SIG-M5 (cell line): ENCODE results near the gene PARP14.
"Not testable (repeated sequence)": the region's sequence is repeated elsewhere in the genome, so short reads cannot be mapped to it uniquely, and the experiment has no call there.

Experiments
- DNase-seq: peaks from one replicate; lab custom pipeline; 2025; lab: John Stamatoyannopoulos, UW

The PARP14 gene

DNA sequence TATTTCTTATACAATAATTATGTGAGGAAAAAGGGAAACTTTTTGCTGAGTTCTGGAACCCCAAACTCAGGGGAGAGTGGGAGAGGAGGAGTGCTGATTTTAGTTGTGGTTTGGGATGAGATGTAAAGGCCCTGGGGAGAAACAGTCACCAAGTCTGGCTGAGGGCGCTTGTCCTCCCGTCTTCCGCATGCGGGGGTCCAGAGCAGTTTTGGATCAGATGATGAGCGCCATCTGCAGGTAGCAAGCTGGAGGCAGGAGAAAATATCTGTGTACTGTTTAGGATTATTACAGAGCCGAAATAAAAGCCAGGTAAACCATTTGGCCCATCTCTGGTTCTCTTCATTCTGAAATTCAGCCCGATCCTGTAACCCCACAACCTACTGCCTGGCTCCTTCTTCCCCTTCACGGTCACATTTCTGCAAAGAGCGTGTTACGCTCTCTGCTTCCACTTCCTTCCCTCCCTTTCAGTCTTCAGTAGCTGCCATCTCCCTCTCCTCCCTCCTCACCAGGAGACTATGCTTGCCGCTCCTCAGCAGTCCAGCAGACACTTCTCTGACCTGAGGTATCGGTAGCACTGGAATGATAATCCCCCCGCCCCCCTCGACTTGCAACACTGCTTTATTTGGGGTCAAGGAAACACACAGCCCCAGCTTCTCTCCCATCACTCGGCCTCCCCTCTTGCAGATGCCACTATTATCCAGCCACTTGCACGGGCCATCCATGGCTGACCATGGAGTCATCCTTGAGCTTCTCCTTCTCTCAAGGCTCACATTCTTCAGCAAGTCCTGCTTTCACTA is 1.4 kb upstream of the PARP14 start:
- no peak for DNase-seq

DNA sequence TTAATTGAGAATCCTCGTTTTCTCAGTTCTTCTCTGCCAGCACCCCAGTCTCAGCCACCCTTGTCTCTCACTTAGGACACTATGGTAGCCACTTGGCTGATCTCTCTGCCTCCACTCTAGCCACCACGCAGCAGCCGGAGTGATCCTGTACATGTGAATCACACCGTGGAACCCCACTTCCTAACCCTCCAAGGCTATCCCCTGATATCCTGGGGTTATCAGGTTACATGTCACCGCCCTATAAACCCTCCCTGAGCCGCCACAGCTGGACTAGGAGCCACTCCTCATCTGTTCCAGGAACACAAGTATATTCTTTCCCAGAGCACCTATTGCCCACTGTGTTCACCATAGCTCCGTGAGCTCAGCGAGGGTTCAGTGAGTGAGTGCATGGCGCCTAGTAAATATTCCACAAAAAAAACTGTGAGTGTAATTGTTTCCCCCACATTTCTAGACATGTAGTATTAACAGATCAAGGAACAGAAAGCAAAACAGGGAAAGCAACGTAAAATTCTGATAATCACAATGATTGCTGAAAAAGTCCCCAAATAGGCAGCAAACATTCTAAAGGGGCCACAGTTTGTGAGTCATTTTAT is 661 bp upstream of the PARP14 start:
- no peak for DNase-seq

DNA sequence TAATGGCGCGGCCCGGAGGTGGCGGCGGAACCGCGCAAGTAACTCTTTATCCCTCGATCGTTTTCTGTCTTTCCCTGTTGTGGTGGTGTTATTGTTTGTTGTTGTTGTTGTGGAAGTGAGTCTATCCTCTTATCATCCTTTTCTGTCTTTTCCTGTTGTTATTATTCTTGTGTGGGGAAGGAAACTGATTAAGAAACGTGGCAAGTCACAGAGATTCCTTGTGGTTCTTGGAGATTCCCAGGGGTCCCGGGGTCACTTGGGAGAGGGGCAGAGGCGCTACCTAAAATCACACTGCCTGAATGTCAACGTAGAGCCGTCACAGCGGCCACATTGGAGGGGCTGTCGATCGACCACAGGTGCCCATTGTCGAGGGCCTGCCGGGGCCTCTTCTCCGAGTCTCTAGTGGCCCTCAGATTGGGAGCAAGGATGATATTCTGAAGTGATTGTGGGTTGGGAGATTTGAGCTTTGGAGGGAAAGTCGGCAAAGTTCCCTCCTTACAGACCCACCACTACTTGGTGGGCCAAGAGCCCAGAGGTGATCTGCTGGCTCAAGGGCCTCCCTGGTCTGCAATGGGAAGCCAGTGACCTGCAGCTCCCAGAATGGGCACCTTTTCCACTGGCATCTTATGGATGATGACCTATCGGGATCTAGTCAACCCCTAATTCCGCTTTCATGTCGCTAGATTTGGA is 790 bp downstream of the PARP14 start:
- no peak for DNase-seq

DNA sequence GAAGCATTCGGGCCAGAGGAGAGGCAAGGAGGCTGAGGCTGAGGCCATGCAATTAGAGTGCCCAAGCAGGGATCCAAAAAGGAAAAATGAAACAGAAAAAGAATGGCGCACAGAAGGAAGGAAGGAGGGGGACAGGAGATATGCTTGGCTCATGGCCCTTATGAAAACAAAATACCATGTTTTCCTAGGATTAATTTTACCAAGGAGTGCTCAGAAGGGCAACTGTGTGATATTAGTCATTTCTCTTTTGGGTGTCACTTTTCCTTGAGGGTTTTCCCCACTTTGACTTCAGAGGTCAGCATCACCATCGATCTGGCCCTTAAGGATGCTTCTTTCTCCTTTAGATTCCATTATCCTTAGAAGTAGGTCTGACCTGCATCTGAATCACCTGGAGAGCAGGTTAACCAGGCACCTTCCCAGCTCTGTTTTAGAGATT is 1.4 kb downstream of the PARP14 start:
- no peak for DNase-seq

DNA sequence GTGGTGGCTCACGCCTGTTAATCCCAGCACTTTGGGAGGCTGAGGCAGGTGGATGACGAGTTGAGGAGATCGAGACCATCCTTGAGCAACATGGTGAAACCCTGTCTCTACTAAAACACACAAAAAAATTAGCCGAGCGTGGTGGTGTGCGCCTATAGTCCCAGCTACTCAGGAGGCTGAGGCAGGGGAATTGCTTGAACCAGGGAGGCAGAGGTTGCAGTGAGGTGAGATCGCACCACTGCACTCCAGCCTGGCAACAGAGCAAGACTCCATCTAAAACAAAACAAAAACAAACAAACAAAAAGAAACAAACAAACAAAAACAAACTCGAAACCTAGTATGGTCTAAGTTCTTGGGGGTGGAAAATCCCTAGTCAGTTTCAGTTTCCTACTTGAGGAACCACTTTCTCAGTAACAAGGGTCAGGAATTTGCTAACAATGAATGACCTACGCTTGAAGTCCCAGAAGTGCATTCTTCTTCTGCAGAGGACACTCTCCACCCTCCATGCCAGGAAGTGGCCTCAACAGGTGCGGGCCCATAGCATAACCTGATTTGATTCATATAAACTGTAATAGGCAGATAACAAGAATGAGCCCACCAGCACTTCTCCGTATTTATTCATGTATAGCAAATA is 2.3 kb downstream of the PARP14 start:
- not testable (repeated sequence) for DNase-seq

DNA sequence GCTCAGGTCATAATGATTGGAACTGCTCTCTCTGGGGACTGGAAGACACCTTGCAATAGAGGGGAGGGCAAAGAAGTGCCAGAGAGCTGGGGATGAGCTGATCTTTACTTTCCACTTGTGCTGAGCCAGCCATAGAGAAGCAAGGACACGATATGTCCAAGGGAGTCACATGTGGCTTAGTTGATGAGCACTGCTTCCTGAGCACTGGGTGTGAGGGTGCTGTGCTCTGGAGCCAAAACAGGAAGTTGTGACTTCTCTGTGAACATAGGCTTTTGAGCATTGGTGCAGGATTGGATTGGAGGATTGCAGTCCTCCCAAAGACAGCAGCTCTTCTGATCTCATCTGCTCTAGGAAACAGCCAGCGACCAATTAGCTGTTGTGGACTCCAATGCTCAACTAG is 6.7 kb downstream of the PARP14 start:
- no peak for DNase-seq

DNA sequence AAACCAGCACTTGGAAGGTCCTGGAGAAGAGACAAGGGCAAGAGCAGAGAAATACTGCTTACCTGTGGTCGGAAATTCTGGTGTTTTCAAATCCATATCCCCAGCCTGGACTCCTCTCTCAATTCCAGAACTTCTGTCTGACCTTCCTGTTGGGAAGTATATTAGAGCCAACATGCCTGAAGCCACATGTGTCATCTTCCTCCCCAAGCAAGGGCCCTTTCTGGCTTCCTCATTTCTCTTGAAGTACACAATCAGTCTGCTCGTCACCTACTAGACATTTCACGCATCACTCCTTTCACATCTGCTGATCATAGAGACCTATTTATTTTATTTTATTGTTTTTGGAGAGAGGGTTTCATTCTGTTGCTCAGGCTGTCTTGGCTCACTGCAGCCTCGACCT is 8.4 kb downstream of the PARP14 start:
- DNase-seq: no peak

DNA sequence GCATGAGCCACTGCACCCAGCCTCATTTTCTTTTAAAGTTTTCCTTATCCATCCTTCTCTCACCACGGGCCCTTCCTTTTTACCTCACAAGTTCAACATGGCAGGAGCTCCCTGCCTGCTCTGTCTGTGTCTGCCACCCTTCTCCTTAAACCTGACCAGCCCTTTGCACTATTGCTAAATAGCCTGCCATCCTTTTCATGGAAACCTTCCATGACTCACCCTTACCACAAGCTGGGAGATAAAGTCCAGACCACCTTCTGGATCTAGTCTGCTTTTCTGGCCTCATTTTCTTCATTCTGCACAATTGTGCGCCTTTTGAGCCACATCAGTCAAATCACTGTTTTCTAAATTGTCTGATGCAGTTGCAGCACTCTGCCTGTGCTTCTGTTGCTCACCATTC is 8.9 kb downstream of the PARP14 start:
- no peak for DNase-seq

DNA sequence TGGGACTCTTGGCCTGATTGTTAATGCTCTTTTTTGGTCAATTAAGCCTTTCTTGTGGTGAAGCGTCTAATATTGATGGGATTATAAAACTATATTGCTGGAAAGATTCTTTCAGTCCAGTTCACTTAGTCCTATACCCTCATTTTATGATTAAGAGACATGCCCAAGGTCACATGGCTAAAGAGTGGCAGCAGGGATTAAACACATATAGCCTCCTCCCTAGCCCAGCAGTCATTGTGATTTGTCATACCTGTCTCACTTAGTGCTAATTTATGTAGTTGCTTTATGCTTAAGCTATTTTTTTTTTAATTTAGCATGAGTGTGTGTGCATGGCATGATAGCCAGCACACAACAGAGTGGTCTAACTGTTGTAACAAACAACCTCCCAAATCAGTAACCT is 9.5 kb downstream of the PARP14 start:
- no peak for DNase-seq

DNA sequence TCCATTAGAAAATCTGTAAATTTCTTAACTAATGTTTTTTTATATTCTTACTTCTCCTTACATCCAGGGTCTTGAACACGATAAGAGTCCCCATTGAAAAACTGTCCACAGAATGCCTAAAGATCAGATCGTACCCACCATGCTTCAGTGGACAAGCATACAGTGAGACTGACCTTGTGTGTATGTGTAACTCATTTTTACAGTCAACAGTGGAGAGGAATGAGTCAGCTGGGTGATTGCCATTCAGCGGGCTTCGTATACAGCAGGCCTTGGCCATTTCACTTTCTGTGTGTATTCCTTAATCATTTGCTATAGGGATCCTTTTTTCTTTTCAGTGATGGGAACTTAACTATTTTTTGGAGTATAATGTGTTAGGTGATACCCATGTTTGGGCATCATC is 10.6 kb downstream of the PARP14 start:
- no peak for DNase-seq

DNA sequence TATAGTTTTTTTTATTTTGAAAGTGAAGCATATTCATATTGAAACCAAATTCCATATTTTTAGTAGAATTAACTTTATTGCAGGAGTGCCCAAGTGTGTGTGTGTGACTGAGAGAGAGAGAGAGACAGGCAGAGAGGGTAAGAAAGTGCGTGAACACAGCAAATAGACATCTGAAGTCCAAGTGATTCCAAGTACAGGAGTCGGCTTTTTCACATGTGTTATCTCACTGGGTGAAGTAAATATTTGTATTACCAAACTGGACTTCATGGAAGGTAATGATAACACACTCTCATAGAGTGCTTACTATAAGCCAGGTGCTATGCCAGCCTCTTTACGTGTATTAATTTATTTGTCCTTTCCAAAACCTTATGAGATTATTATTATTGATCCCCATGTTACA is 12.0 kb downstream of the PARP14 start:
- DNase-seq: no peak

DNA sequence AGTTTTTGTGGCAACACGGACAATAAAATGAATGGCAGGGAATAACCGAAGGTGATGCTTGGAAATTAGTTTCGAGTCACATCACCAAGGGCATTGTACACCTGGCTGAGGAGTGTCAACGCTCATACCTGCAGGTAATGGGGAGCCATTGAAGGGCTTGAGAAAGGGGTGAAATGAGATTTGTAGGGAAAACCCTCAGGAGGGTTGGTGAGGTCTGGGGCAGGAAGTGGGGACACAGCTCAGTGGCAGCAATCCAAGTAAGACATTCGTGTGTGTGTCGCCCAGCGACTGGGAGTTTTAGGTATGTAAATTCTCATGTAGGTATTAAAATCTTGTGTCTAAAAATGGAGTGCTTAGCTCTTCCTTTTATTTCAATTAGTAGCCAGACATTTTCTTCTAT is 14.3 kb downstream of the PARP14 start:
- DNase-seq: no peak

DNA sequence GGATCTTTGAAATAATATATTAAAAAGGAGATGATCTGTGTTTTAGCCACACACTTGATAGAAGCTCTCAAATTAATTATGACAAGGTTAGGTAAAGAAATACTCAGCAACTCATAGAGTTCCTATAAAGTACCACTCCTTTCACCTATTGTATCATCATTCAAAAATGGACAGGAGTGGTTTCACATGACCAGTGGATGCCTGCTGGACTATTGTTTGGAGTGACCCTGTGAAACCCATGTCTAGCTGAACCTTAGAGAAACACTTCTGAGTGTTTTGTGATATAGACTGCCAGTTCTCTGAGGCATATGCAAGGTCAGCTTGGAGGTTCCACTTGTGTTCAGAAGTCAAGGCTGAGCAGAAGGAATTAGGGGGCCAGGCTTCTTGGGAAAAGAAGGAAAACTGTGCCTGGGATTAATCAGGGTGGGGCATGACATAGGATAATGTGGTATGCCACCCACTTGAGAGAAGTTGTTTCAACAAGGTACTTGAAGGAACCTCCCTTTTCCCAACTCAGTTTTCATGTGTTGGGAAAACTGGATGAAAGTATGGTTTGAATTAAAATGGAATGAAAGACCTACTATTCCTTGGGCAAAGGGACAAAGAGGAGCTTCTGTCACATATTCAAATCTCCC is 15.4 kb downstream of the PARP14 start:
- no peak for DNase-seq

DNA sequence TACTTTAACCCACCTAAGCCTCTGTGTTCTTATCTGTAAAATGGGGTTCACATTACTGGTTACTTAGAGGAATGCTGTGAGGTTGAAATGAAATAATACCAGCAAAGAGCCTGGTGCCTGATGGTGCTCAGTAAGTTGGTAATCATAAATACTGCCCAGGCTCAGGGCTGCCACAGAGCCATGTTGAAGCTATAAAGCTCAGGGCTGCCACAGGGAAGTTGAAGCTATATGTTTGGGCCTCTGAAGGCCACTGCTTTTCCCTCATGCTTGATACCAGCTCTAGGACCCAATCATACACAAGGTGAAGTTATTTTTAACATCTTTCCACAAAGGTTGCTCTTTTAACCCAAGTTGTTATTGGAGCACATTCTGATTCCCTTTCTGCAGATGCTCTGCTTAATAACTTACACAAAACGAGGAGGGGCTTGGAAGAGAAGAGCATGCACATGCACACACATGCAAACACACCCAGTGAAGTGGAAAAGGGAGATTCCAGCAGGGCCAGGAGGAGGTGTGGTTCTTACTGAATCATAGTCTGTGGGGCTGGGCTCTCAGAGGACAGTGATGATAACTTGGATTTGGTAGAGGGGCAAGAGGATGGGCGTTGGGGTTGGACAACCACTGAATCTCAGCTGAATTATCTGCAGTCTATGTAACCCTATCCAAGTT is 17.4 kb downstream of the PARP14 start:
- DNase-seq: no peak

DNA sequence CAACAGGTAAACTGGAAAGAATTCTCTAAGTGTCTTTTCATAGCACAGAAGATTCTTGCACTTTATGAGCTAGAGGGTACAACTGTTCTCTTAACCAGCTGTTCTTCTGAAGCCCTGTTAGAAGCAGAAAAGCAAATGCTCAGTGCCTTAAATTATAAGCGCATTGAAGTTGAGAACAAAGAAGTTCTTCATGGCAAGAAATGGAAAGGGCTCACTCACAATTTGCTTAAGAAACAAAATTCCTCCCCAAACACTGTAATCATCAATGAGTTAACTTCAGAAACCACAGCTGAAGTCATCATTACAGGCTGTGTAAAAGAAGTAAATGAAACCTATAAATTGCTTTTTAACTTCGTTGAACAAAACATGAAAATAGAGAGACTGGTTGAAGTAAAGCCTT is 19.6 kb downstream of the PARP14 start:
- no peak for DNase-seq

DNA sequence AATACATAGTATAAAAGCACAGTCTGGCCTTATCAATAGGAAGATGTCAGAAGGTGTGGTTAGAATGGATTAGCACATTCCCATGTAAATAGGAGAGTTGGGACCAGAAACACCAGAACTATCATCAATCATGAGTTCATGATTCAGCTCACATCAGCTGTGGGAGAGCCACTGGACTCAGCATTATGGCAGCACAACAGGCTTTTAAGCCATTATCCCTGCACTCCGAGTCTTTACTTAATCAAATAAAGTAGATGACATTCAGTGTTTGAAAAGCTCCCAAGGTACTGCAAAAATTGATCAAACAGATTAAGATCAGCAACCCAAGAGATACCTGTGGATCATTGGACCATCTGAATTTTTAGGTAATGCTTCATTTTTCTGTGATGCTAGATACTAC is 24.7 kb downstream of the PARP14 start:
- DNase-seq: no peak

DNA sequence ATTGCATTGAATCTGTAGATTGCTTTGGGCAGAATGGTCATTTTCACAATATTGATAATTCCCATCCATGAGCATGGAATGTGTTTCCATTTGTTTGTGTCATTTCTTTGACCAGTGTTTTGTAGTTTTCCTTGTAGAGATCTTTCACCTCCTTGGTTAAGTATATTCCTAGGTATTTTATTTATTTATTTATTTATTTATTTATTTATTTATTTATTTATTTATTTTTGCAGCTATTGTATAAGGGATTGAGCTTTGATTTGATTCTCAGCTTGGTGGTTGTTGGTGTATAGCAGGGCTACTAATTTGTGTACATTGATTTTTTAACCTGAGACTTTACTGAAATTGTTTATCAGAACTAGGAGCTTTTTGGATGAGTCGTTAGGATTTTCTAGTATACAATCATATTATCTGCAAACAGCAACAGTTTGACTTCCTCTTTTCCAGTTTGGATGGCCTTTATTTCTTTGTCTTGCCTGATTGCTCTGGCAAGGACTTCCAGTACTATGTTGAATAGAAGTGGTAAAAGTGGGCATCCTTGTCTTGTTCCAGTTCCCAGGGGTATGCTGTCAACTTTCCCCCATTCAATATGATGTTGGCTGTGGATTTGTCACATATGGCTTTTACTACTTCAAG is 30.1 kb downstream of the PARP14 start:
- not testable (repeated sequence) for DNase-seq

DNA sequence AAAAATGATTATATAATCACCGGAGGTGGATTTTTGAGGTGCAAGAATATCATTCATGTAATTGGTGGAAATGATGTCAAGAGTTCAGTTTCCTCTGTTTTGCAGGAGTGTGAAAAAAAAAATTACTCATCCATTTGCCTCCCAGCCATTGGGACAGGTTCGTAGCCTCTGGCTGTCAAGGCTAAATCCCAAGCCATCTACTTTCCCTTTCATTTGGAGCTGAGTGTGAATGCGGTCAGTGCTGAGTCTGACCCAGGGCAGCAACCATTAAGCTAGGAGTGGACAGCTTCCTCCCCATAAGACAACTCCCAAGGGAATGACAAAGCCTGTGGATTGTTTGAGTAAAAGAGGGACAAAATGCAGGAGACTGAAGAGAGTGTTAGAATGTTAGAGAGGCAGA is 33.6 kb downstream of the PARP14 start:
- DNase-seq: no peak

DNA sequence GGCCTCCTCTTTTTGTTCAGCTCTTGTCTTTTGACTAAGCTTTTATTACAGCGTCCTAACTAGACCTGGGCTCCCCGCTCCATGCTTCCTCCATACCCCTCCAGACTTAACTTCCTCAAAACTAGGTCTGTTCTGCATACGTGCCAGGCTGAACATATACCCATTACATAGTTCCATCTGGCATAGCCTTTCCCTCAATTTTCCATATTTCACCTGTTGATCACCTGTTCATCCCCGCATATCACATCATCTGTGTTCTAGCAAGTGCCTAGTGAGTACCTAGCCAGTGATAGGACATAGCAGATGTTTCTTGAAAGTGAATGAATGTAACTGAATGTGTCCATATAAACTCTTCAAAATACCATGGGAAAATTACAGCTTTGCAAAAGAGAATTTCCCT is 36.0 kb downstream of the PARP14 start:
- DNase-seq: no peak

DNA sequence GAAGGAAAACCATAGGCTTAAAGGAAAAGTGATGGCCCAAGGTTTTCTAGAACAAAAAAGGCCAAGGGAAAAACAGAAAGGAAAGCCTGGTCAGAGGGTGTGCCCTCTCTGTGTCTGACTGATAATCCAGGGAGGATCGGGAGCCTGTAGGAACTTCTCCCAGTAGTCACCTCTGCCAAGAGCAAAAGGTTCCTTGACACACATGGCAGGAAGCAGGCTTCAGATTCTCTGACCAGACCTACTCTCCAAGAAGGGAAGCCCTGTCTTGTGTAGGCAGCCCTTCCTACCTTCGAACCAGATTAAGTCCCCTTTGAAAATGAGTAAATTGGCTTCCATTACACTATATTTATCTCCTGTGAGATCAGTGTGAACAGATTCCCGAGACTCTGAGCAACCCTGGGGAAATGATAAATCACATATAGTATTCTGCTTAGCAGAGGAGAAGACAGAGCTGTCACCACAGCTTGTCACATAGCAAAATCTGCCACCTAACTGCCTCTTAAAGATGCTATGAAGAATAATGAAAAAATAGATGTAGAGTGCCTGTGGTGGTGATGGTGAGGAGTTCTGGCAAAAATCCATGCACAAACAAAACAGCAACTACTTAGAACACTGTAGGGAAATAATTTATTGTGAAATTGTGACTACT is 38.8 kb downstream of the PARP14 start:
- DNase-seq: no peak

DNA sequence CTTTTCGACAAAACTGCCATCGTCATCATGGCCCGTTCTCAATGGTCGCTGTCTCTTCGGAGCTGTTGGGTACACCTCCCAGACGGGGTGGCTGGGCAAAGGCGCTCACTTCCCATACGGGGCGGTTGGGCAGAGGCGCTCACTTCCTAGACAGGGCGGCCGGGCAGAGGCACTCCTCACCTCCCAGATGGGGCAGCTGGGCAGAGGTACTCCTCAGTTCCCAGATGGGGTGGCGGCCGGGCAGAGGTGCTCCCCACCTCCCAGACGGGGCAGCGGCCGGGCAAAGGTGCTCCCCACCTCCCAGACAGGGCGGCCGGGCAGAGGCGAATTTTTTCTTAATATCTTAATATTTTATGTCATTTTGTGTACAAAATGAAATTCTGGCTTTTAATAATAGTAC is 44.5 kb downstream of the PARP14 start:
- no peak for DNase-seq
